Brain microvascular endothelial cell (primary cell): ENCODE results near the gene TTC7B.

Source experiments
- DNase-seq: peaks from one replicate; pipeline ENCODE4 v3.0.0-alpha.2; 2020
- H3K27ac ChIP-seq: fragments of 250-450 bp; sonication (Bioruptor Pico); 2 replicates; pipeline ENCODE4 v1.5.1; 2020; ENCODE audit warnings: mild to moderate bottlenecking, moderate library complexity
- H3K27me3 ChIP-seq: fragments of 250-450 bp; sonication (Bioruptor Pico); replicated peaks from 2 replicates; pipeline ENCODE4 v1.5.1; 2020; ENCODE audit warnings: mild to moderate bottlenecking
- H3K36me3 ChIP-seq: fragments of 250-450 bp; sonication (Bioruptor Pico); replicated peaks from 2 replicates; pipeline ENCODE4 v1.5.1; 2020; ENCODE audit warnings: mild to moderate bottlenecking
- H3K4me3 ChIP-seq: 2 replicates; pipeline ENCODE4 v1.5.1; 2011; ENCODE audit warnings: low read depth, mild to moderate bottlenecking, control low read depth, low read length, moderate library complexity
- CTCF ChIP-seq: IDR thresholded peaks from 2 replicates; pipeline ENCODE4 v1.5.1; 2011; ENCODE audit warnings: low read depth, mild to moderate bottlenecking, moderate library complexity, low read length, control low read depth, inconsistent platforms; ENCODE audit errors: missing control alignments
- in situ Hi-C: cut with HindIII; loops from 2 replicates; pipeline ENCODE4 v1.10.0; 2017; ENCODE audit warnings: low sequenced_read_pairs, low pct_ligation_motif_present

TTC7B gene

GRCh38 chr14:90692826-90693225 is 123.4 kb downstream of the TTC7B start:
- TF ChIP-seq CTCF, result no peak
- no peak for DNase-seq
- H3K4me3 ChIP-seq, result no peak overlapping the region
- H3K36me3 ChIP-seq, result no peaks in the 10 kb centered on the region
- H3K27ac ChIP-seq, result no peak overlapping the region
- no peaks in the 10 kb centered on the region for H3K27me3 ChIP-seq
- in situ Hi-C loops, result no loop called here

GRCh38 chr14:90692061-90692460 is 124.2 kb downstream of the TTC7B start:
- H3K27me3 ChIP-seq, result no peaks in the 10 kb centered on the region
- H3K4me3 ChIP-seq, result no peak overlapping the region
- no peak for TF ChIP-seq CTCF
- no peak overlapping the region for H3K27ac ChIP-seq
- in situ Hi-C loops, result no loop called here
- H3K36me3 ChIP-seq, result no peaks in the 10 kb centered on the region
- DNase-seq, result no peak

- no peaks in the 10 kb centered on the region for H3K36me3 ChIP-seq
- no peak for TF ChIP-seq CTCF
- no peaks in the 10 kb centered on the region for H3K27me3 ChIP-seq
- no peak for DNase-seq
- in situ Hi-C loops, result no loop called here
- H3K27ac ChIP-seq, result no peak overlapping the region
- no peak overlapping the region for H3K4me3 ChIP-seq
Measured at GRCh38 chr14:90691627-90692026, 124.6 kb downstream of the TTC7B start.

- in situ Hi-C loops, result no loop called here
- Histone ChIP-seq H3K27me3 (no peaks in the 10 kb centered on the region), H3K36me3 (no peaks in the 10 kb centered on the region), H3K27ac (no peak overlapping the region), H3K4me3 (no peak overlapping the region)
- TF ChIP-seq CTCF, result no peak
- no peak for DNase-seq
Measured at GRCh38 chr14:90687680-90688079, 128.6 kb downstream of the TTC7B start.

GRCh38 chr14:90682615-90683014 is 133.6 kb downstream of the TTC7B start:
- H3K27ac ChIP-seq, result no peak overlapping the region
- in situ Hi-C loops, result no loop called here
- TF ChIP-seq CTCF, result no peak
- H3K27me3 ChIP-seq, result no peaks in the 10 kb centered on the region
- H3K36me3 ChIP-seq, result no peaks in the 10 kb centered on the region
- no peak for DNase-seq
- no peak overlapping the region for H3K4me3 ChIP-seq

GRCh38 chr14:90681929-90682328 is 134.3 kb downstream of the TTC7B start:
- TF ChIP-seq CTCF, result no peak
- no peak overlapping the region for H3K27ac ChIP-seq
- DNase-seq, result no peak

More at GRCh38 chr14:90681929-90682328, 134.3 kb downstream of the TTC7B start:
- no peaks in the 10 kb centered on the region for H3K36me3 ChIP-seq
- H3K4me3 ChIP-seq, result no peak overlapping the region
- in situ Hi-C loops, result no loop called here
- H3K27me3 ChIP-seq, result no peaks in the 10 kb centered on the region
